Fibroblast of lung (primary cell): ENCODE data around the gene CST7. TPM values are rescaled to one million over a fixed set of nuclear protein-coding genes. Genes with fewer than 3 reads are reported as not detected.

ENCODE experiments used
- DNase-seq, 2 donors: peaks; one replicate each; pipeline versions ENCODE4 v3.0.0 to v3.0.0-alpha.2; 2010; ENCODE audit warnings: low read depth in 2 of 2
- H2AFZ ChIP-seq: 2 replicates; pipeline ENCODE4 v1.5.1; 2012; ENCODE audit warnings: low read length, control low read depth, inconsistent platforms
- H3K27ac ChIP-seq: 2 replicates; pipeline ENCODE4 v1.5.1; 2011; ENCODE audit warnings: low read length, control low read depth; ENCODE audit not compliant: insufficient read depth
- H3K27me3 ChIP-seq: 2 replicates; pipeline ENCODE4 v1.5.1; 2011; ENCODE audit warnings: mild to moderate bottlenecking, low read length; ENCODE audit not compliant: control insufficient read depth, insufficient read depth
- H3K36me3 ChIP-seq: 2 replicates; pipeline ENCODE4 v1.5.1; 2011; ENCODE audit warnings: low read length; ENCODE audit not compliant: control insufficient read depth, insufficient read depth
- H3K4me1 ChIP-seq: 2 replicates; pipeline ENCODE4 v1.5.1; 2011; ENCODE audit warnings: low read length; ENCODE audit not compliant: control insufficient read depth, insufficient read depth; ENCODE audit errors: extremely low read depth
- H3K4me2 ChIP-seq: 2 replicates; pipeline ENCODE4 v1.5.1; 2011; ENCODE audit warnings: low read length, control low read depth; ENCODE audit not compliant: insufficient read depth; ENCODE audit errors: extremely low read depth
- H3K4me3 ChIP-seq, 4 experiments: fragments of 200-600 bp in 1 of 4; sonication (generic) in 1 of 4; replicated peaks in 1 of 4; 2 replicates each; pipeline ENCODE4 v1.5.1; 2011 to 2016; ENCODE audit warnings: low read length in 4 of 4, low read depth in 3 of 4, mild to moderate bottlenecking in 3 of 4, control low read depth in 2 of 4, inconsistent platforms in 1 of 4, mixed read lengths in 1 of 4; ENCODE audit not compliant: insufficient read depth in 1 of 4; ENCODE audit errors: control extremely low read depth in 1 of 4
- H3K79me2 ChIP-seq: 2 replicates; pipeline ENCODE4 v1.5.1; 2012; ENCODE audit warnings: mild to moderate bottlenecking, low read length, inconsistent platforms; ENCODE audit not compliant: control insufficient read depth, insufficient read depth
- H3K9ac ChIP-seq: 2 replicates; pipeline ENCODE4 v1.5.1; 2011; ENCODE audit warnings: mild to moderate bottlenecking, low read length, control low read depth; ENCODE audit not compliant: insufficient read depth
- H3K9me3 ChIP-seq: 2 replicates; pipeline ENCODE4 v1.5.1; 2012; ENCODE audit warnings: low read depth, low read length; ENCODE audit not compliant: control insufficient read depth, insufficient read depth
- H4K20me1 ChIP-seq: 2 replicates; pipeline ENCODE4 v1.5.1; 2011; ENCODE audit warnings: low read length; ENCODE audit not compliant: control insufficient read depth, insufficient read depth; ENCODE audit errors: extremely low read depth
- CTCF ChIP-seq, 2 donors: IDR thresholded peaks in 1 of 2; conservative IDR thresholded peaks in 1 of 2; 1 replicate in 1 of 2; 2 replicates in 1 of 2; pipeline ENCODE4 v1.5.1; 2011 to 2012; ENCODE audit warnings: low read length in 2 of 2, control low read depth in 1 of 2, inconsistent platforms in 1 of 2, low read depth in 1 of 2, mild to moderate bottlenecking in 1 of 2
- EZH2 ChIP-seq: IDR thresholded peaks from 2 replicates; pipeline ENCODE4 v1.5.1; 2012; ENCODE audit warnings: low read length, control low read depth, mild to moderate bottlenecking; ENCODE audit errors: missing control alignments
- polyA plus RNA-seq, 2 donors: library from polyadenylated mRNA; depleted of rRNA in 1 of 2; stranded (reverse) in 1 of 2; unstranded in 1 of 2; fragments of >200 nt; gene quantifications; 2 replicates each; pipeline ENCODE4 v1.2.1, GENCODE V29; 2011 to 2012; ENCODE audit warnings: missing spikeins in 1 of 2
- total RNA-seq: library from RNA; depleted of rRNA; stranded (reverse); fragments of >200 nt; gene quantifications from 2 replicates; pipeline ENCODE4 v1.2.1, GENCODE V29; 2014

The CST7 gene
- total and polyA plus RNA-seq, 2 donors (not counting 1 experiment from before 2014, with no cell fraction given): not detected

DNA sequence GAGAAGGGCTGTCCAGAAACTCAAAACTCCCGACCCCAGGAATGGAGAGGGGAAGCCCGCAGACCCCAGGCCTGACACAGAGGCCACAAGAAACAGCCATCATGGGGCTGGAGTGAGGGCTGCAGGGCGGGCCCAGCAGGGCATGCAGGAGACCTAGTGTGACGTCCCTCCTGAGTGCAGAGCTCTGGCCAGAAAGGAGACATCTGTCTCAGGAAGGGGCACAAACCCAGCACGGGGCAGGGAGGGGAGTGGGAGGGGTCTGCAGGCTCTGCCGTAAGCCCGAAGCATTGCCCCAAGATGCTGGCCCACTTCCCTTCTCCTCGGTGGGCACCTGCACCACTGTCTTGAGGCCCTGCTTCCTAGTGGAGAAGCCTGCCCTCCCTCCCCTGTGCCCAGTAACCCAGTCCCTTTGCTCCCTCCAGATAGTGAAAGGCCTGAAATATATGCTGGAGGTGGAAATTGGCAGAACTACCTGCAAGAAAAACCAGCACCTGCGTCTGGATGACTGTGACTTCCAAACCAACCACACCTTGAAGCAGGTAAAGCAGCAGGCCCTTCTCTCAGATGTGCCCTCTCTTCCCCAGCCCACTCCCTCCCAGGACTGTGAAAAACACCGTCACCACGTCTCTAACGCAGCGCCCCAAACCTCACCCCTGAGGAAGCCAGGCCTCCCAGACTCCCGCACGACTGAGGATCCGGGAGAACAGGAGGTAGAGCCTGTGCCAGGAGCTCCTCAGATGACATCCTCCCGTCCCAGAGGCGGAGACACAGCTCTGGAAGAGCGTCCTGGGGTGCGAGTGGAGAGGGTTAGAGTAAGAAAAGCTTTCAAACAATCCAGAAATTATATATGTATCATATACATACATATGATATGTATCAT lies 9.7 kb downstream of the CST7 start:
- Histone ChIP-seq H3K9me3 (no peaks in the 10 kb centered on the region), H3K9ac (no peak overlapping the region), H3K27ac (no peak overlapping the region), H3K4me2 (no peak overlapping the region), H3K36me3 (peaks cover 6% of the 10 kb centered on the region), H2AFZ (no peak overlapping the region), H3K4me1 (no peaks in the 10 kb centered on the region), H3K79me2 (no peaks in the 10 kb centered on the region), H4K20me1 (no peaks in the 10 kb centered on the region), H3K4me3 (no peak overlapping the region), H3K27me3 (no peaks in the 10 kb centered on the region)
- TF ChIP-seq CTCF (conservative IDR thresholded peaks at IDR 0.05 in 1 of 2, IDR thresholded peaks at IDR 0.05 in 1 of 2; ENCODE audit: low read depth in 1 of 2, low read length in 2 of 2) (no peak), EZH2 (no peak)
- DNase-seq: no peak

DNA sequence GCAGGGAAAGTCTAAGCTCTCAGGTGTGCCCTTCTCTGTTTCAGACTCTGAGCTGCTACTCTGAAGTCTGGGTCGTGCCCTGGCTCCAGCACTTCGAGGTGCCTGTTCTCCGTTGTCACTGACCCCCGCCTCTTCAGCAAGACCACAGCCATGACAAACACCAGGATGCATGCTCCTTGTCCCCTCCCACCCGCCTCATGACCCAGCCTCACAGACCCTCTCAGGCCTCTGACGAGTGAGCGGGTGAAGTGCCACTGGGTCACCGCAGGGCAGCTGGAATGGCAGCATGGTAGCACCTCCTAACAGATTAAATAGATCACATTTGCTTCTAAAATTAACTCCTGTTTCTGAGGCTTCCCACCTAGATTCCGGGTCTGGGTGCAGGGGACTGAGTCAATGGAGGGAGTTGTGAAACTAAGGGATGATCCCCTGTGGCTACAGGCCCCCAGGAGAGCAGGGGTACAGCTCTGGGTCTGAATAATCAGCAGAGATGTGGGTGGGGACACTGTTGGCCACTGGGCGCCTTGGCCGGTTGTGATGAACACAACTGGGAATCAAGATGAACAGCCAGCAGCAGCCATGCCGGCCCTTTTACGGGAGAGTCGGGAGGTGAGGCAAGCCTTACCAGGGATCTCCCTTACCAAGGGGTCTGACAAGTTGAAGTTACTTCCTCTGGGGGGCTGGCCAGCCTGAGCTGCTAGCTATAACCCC lies 10.7 kb downstream of the CST7 start:
- Histone ChIP-seq H3K27ac (no peak overlapping the region), H3K27me3 (no peaks in the 10 kb centered on the region), H3K4me2 (no peak overlapping the region), H3K36me3 (peaks cover 7% of the 10 kb centered on the region), H3K79me2 (no peaks in the 10 kb centered on the region), H3K9ac (no peak overlapping the region), H3K4me1 (no peaks in the 10 kb centered on the region), H2AFZ (no peak overlapping the region), H3K4me3 (no peak overlapping the region), H3K9me3 (no peaks in the 10 kb centered on the region), H4K20me1 (no peaks in the 10 kb centered on the region)
- no peak for DNase-seq
- no peak for TF ChIP-seq EZH2
- TF ChIP-seq CTCF (conservative IDR thresholded peaks at IDR 0.05 in 1 of 2, IDR thresholded peaks at IDR 0.05 in 1 of 2; ENCODE audit: low read depth in 1 of 2, low read length in 2 of 2): no peak

DNA sequence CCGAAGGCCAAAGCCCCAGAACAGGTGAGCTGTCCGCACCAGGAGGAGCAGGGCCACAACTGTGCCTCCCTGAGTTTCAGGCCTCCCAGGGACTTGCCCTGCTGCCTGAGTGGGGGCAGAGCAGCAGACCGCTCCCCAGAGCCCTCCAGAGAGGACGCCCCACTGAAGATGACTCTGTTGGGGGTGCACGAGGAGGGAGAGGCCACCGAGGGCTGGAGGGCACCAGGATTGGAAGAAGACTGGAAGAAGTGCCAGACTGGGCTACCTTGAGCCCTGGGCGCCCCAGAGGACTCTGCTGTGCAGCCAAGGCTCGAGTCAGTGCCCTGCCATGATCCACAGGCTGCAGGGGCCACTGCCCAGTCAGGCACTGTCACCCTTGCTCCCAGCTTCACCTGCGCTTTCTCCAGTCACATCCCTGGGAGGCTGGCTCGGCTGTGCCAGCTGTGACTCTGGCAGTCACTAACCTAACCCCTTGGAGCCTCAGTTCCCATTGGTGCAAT lies 11.3 kb downstream of the CST7 start:
- no peaks in the 10 kb centered on the region for H3K27me3 ChIP-seq
- no peak overlapping the region for H2AFZ ChIP-seq
- no peak overlapping the region for H3K4me2 ChIP-seq
- H3K27ac ChIP-seq: no peak overlapping the region
- no peak overlapping the region for H3K9ac ChIP-seq
- H3K36me3 ChIP-seq: peaks cover 7% of the 10 kb centered on the region
- H4K20me1 ChIP-seq: no peaks in the 10 kb centered on the region
- no peaks in the 10 kb centered on the region for H3K4me1 ChIP-seq
- H3K9me3 ChIP-seq: no peaks in the 10 kb centered on the region
- TF ChIP-seq EZH2 (no peak), CTCF (conservative IDR thresholded peaks at IDR 0.05 in 1 of 2, IDR thresholded peaks at IDR 0.05 in 1 of 2; ENCODE audit: low read depth in 1 of 2, low read length in 2 of 2) (no peak)
- no peak for DNase-seq
- no peak overlapping the region for H3K4me3 ChIP-seq
- no peaks in the 10 kb centered on the region for H3K79me2 ChIP-seq
